B cell (primary cell): ENCODE results near the gene ODR4.

ENCODE experiments used
- EZH2 ChIP-seq: IDR thresholded peaks from 2 replicates; pipeline ENCODE4 v1.6.1; 2012; ENCODE audit warnings: borderline replicate concordance, low read depth, mild to moderate bottlenecking, moderate library complexity, low read length; ENCODE audit not compliant: insufficient read depth, poor library complexity, severe bottlenecking
- TF ChIP-seq, protein P1 (sequence below): fragments of 200-600 bp; IDR thresholded peaks from one replicate; pipeline ENCODE4 v1.8.0; 2022; ENCODE audit warnings: antibody characterized with exemption, mild to moderate bottlenecking

- TF ChIP-seq, protein P1, sequence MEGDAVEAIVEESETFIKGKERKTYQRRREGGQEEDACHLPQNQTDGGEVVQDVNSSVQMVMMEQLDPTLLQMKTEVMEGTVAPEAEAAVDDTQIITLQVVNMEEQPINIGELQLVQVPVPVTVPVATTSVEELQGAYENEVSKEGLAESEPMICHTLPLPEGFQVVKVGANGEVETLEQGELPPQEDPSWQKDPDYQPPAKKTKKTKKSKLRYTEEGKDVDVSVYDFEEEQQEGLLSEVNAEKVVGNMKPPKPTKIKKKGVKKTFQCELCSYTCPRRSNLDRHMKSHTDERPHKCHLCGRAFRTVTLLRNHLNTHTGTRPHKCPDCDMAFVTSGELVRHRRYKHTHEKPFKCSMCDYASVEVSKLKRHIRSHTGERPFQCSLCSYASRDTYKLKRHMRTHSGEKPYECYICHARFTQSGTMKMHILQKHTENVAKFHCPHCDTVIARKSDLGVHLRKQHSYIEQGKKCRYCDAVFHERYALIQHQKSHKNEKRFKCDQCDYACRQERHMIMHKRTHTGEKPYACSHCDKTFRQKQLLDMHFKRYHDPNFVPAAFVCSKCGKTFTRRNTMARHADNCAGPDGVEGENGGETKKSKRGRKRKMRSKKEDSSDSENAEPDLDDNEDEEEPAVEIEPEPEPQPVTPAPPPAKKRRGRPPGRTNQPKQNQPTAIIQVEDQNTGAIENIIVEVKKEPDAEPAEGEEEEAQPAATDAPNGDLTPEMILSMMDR = no peak
- no peak for TF ChIP-seq EZH2
Observed at GRCh38 chr1:186442651-186443375, 67.2 kb downstream of the ODR4 start.
